GM12801 (cell line): ENCODE results near the gene TPPP3.

Experiments
- CTCF ChIP-seq: IDR thresholded peaks from one replicate; pipeline ENCODE4 v1.5.1; 2011; ENCODE audit warnings: control low read depth; ENCODE audit not compliant: insufficient read length; ENCODE audit errors: extremely low read depth

The TPPP3 gene

GRCh38 chr16:67399749-67400704 is 6.7 kb upstream of the TPPP3 start:
- TF ChIP-seq CTCF, result no peak

- TF ChIP-seq CTCF, result no peak
These were observed 6.0 kb upstream of the TPPP3 start for GRCh38 chr16:67399218-67399733.

- no peak for TF ChIP-seq CTCF
These were observed 5.4 kb upstream of the TPPP3 start for GRCh38 chr16:67398546-67399217.

GRCh38 chr16:67397812-67398545 is 4.7 kb upstream of the TPPP3 start:
- TF ChIP-seq CTCF, result no peak

GRCh38 chr16:67397036-67397801 is 3.9 kb upstream of the TPPP3 start:
- TF ChIP-seq CTCF, result no peak

- no peak for TF ChIP-seq CTCF
These were observed 3.1 kb upstream of the TPPP3 start for GRCh38 chr16:67396159-67397035.
